HFFc6 (cell line): ENCODE results near the gene RASAL1. TPM values are rescaled to one million over a fixed set of nuclear protein-coding genes. Genes with fewer than 3 reads are reported as not detected.

Source experiments
- DNase-seq: peaks from one replicate; pipeline ENCODE4 v3.0.0-alpha.2; 2018
- H3K27ac Mint-ChIP-seq: 2 replicates; pipeline ENCODE4 v1.8.0; 2020; ENCODE audit warnings: mild to moderate bottlenecking, mixed read lengths
- H3K27me3 Mint-ChIP-seq: 2 replicates; pipeline ENCODE4 v1.8.0; 2021; ENCODE audit warnings: mild to moderate bottlenecking, moderate library complexity, mixed read lengths; ENCODE audit not compliant: insufficient read depth
- H3K36me3 Mint-ChIP-seq: 2 replicates; pipeline ENCODE4 v1.8.0; 2021; ENCODE audit warnings: low read depth, mixed read lengths
- H3K4me1 Mint-ChIP-seq: 2 replicates; pipeline ENCODE4 v1.8.0; 2020; ENCODE audit warnings: low read depth, mixed read lengths
- H3K4me3 Mint-ChIP-seq: 2 replicates; pipeline ENCODE4 v1.8.0; 2020; ENCODE audit warnings: mild to moderate bottlenecking, moderate library complexity, mixed read lengths
- H3K9me3 Mint-ChIP-seq: 2 replicates; pipeline ENCODE4 v1.8.0; 2020; ENCODE audit warnings: mild to moderate bottlenecking, mixed read lengths
- total RNA-seq, 6 experiments: library from RNA; stranded (reverse); fragmentation: NEBNext Ultra II Directional; extraction: Animal tissue kit (Norgen Biotek cat#: 25700); gene quantifications; 2 replicates in 1 of 6; 3 replicates in 5 of 6; pipeline ENCODE4 v1.2.3, GENCODE V29; 2021
- TF ChIP-seq, protein P1 (sequence below): fragments of 200-600 bp; sonication (generic); IDR thresholded peaks from 2 replicates; pipeline ENCODE4 v1.5.0; 2021; ENCODE audit warnings: antibody characterized with exemption, mild to moderate bottlenecking

RASAL1 gene
- total RNA-seq, 6 experiments from 2014 or later: not detected

- TF ChIP-seq, protein P1, sequence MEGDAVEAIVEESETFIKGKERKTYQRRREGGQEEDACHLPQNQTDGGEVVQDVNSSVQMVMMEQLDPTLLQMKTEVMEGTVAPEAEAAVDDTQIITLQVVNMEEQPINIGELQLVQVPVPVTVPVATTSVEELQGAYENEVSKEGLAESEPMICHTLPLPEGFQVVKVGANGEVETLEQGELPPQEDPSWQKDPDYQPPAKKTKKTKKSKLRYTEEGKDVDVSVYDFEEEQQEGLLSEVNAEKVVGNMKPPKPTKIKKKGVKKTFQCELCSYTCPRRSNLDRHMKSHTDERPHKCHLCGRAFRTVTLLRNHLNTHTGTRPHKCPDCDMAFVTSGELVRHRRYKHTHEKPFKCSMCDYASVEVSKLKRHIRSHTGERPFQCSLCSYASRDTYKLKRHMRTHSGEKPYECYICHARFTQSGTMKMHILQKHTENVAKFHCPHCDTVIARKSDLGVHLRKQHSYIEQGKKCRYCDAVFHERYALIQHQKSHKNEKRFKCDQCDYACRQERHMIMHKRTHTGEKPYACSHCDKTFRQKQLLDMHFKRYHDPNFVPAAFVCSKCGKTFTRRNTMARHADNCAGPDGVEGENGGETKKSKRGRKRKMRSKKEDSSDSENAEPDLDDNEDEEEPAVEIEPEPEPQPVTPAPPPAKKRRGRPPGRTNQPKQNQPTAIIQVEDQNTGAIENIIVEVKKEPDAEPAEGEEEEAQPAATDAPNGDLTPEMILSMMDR: no peak
- Mint-ChIP-seq H3K4me3 (no peak overlapping the region), H3K9me3 (no peaks in the 10 kb centered on the region), H3K27ac (no peak overlapping the region), H3K36me3 (no peaks in the 10 kb centered on the region), H3K27me3 (peaks cover 24% of the 10 kb centered on the region), H3K4me1 (peaks cover 7% of the 10 kb centered on the region)
- no peak for DNase-seq
Measured at GRCh38 chr12:113069751-113070116, 65.8 kb downstream of the RASAL1 start.

DNA sequence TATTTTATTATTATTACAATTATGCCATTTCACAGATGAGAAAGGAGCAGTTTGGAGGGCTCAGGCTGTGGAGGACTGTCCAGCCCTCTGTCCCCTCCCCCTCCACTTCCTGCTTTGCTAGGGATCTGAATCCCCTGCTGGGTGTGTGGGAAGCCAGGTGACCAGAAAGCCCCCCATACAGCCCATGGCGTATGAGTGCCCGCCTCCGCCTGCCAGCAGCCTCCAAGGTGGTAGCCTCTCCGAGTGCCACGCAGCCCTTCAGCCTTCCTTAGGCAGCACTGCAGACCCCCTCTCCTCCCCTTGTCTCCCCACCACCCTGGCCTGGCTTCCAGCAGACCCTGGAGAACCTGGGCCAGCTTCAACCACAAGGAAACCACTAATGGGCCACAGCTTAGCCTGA lies 66.4 kb downstream of the RASAL1 start:
- Mint-ChIP-seq H3K4me1 (peaks cover 7% of the 10 kb centered on the region), H3K4me3 (no peak overlapping the region), H3K27me3 (peaks cover 24% of the 10 kb centered on the region), H3K9me3 (no peaks in the 10 kb centered on the region), H3K27ac (no peak overlapping the region), H3K36me3 (no peaks in the 10 kb centered on the region)
- DNase-seq: no peak
- TF ChIP-seq, protein P1: no peak

GRCh38 chr12:113067987-113068935 lies 67.3 kb downstream of the RASAL1 start:
- peaks cover 7% of the 10 kb centered on the region for H3K4me1 Mint-ChIP-seq
- no peaks in the 10 kb centered on the region for H3K36me3 Mint-ChIP-seq
- TF ChIP-seq, protein P1: no peak
- no peak for DNase-seq
- H3K9me3 Mint-ChIP-seq: no peaks in the 10 kb centered on the region
- no peak overlapping the region for H3K4me3 Mint-ChIP-seq
- peaks cover 24% of the 10 kb centered on the region for H3K27me3 Mint-ChIP-seq
- no peak overlapping the region for H3K27ac Mint-ChIP-seq

- peaks cover 2% of the 10 kb centered on the region for H3K4me1 Mint-ChIP-seq
- peaks cover 16% of the 10 kb centered on the region for H3K27me3 Mint-ChIP-seq
- H3K9me3 Mint-ChIP-seq: no peaks in the 10 kb centered on the region
- TF ChIP-seq, protein P1: no peak
- no peak overlapping the region for H3K27ac Mint-ChIP-seq
- H3K4me3 Mint-ChIP-seq: no peak overlapping the region
- H3K36me3 Mint-ChIP-seq: no peaks in the 10 kb centered on the region
- no peak for DNase-seq
Measured at GRCh38 chr12:113066813-113067400, 68.7 kb downstream of the RASAL1 start.

DNA sequence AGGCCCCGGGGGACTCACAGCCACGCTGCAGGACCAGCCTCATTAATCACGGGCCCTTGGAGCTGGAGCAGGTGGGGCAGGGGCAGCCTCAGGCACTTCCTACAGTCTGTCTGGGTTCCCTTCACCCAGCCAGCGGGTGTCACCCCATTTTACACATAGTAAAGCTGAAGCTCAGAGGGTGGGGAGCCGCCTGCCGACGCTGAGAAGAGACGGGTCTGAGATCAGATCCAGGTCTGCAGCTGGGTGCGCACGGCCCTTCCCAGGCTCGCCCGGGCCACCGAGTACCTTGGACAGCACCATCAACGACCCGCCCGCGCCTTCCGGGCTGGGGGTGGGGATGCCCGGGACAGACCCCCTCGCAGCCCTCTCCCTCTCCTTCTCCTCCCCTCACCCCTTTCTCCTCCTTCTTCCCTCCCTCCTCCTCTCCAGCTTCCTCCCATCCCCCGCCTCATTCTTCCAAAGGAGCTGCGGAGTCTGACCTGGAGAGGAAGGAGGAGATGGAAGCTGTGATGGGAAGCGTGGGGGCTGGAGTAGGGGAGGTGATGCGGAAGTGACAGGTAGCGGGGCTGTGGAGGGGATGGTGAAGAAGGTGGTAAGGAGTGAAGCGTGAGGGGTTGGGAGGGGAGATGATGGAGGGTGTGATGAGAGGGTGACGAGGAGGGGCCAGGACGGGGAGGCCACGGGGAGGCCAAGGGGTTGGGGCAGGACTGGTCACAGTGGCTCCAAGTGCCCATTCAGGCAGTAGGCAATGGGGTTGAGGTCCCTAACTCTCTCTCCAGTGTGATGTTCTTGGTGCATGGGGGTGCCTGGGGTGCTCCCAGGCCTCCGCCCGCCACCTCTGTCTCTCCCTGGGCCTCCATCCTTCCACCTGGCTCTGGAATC lies 70.2 kb downstream of the RASAL1 start:
- no peak for DNase-seq
- H3K9me3 Mint-ChIP-seq: no peaks in the 10 kb centered on the region
- H3K27me3 Mint-ChIP-seq: peaks cover 24% of the 10 kb centered on the region
- H3K4me1 Mint-ChIP-seq: no peaks in the 10 kb centered on the region
- no peaks in the 10 kb centered on the region for H3K36me3 Mint-ChIP-seq
- no peak overlapping the region for H3K27ac Mint-ChIP-seq
- H3K4me3 Mint-ChIP-seq: no peak overlapping the region
- TF ChIP-seq, protein P1: no peak
